GM10266 (cell line): Measurements from ENCODE around the gene ABCA9.
"Not testable (repeated sequence)": the region's sequence is repeated elsewhere in the genome, so short reads cannot be mapped to it uniquely, and the experiment has no call there.

Experiments
- DNase-seq: peaks from one replicate; pipeline ENCODE4 v3.0.0; 2012; ENCODE audit errors: extremely low spot score
- CTCF ChIP-seq: IDR thresholded peaks from 2 replicates; pipeline ENCODE4 v1.5.1; 2012; ENCODE audit warnings: mild to moderate bottlenecking, low read depth; ENCODE audit not compliant: control insufficient read depth, insufficient read depth; ENCODE audit errors: missing control alignments

Gene ABCA9

GRCh38 chr17:68957944-68958343 is 102.8 kb downstream of the ABCA9 start:
- TF ChIP-seq CTCF: no peak
- no peak for DNase-seq

GRCh38 chr17:68955181-68955841 is 105.4 kb downstream of the ABCA9 start, which contains the start of gene ABCA8:
TSS of gene ABCA8 (minus strand) at chr17:68955392. CDS start at chr17:68942034, 13,358 bp downstream.
- TF ChIP-seq CTCF: no peak
- no peak for DNase-seq

GRCh38 chr17:68954146-68954896 is 106.4 kb downstream of the ABCA9 start:
- no peak for TF ChIP-seq CTCF
- DNase-seq: no peak

GRCh38 chr17:68953340-68953997 is 107.3 kb downstream of the ABCA9 start:
- no peak for TF ChIP-seq CTCF

GRCh38 chr17:68950725-68951124 is 110.0 kb downstream of the ABCA9 start:
- TF ChIP-seq CTCF: no peak
- DNase-seq: no peak

More at GRCh38 chr17:68953340-68953997, 107.3 kb downstream of the ABCA9 start:
- DNase-seq: no peak

- not testable (repeated sequence) for DNase-seq
These were observed 112.9 kb downstream of the ABCA9 start for GRCh38 chr17:68947868-68948267.

GRCh38 chr17:68944435-68945035 is 116.2 kb downstream of the ABCA9 start:
- no peak for TF ChIP-seq CTCF
- DNase-seq: no peak

GRCh38 chr17:68943812-68944182 is 116.9 kb downstream of the ABCA9 start:
- not testable (repeated sequence) for DNase-seq
